ENCODE measurements around the gene EIF6.

DNA sequence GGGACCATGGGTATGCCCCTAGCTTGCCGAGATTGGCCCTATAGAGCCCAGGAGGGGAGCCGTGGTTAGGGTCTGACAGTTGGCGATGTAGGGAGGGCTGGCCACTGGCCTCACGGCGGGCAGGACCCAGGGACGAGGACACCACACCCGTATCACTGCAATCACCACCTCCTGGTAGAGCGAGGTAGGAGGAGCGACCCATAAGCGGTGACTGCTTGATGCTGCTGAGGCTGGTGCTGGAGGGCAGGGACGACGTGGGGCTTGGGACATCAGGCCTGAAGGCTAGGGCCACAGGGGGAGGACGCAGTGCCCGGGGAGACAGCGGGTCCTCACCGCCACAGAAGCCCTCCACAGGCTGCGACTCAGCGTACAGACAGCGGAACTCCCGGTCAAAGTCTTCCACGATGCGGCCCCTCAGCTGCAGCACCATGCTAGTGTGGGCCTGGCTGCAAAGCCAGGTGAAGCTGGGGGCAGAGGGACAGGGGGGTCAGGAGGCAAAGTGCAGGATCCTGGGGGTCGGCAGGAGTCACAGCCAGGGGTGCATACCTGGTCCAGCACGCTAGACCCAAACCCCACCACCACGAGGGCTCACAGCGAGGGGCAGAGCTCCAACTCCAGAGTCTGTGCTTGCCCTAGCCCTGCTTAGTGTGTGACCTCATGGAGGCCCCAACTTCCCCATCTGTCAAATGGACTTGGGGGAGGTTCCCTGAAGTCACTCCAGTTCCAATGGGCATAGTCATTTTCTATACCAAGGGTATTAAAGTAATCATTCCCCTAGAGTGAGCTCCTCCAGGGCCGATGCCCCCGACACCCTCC is 3.1 kb upstream of the EIF6 start:
- TF ChIP-seq, protein P1, sequence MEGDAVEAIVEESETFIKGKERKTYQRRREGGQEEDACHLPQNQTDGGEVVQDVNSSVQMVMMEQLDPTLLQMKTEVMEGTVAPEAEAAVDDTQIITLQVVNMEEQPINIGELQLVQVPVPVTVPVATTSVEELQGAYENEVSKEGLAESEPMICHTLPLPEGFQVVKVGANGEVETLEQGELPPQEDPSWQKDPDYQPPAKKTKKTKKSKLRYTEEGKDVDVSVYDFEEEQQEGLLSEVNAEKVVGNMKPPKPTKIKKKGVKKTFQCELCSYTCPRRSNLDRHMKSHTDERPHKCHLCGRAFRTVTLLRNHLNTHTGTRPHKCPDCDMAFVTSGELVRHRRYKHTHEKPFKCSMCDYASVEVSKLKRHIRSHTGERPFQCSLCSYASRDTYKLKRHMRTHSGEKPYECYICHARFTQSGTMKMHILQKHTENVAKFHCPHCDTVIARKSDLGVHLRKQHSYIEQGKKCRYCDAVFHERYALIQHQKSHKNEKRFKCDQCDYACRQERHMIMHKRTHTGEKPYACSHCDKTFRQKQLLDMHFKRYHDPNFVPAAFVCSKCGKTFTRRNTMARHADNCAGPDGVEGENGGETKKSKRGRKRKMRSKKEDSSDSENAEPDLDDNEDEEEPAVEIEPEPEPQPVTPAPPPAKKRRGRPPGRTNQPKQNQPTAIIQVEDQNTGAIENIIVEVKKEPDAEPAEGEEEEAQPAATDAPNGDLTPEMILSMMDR (IDR thresholded peaks at IDR 0.05; ENCODE audit: insufficient read depth, low read depth, low read length): no peak
- no peak for TF ChIP-seq EZH2 (IDR thresholded peaks at IDR 0.05; ENCODE audit: insufficient read depth, low read length)
